Activated T-cell treated with anti-CD3 and anti-CD28 coated beads for 1 hour (primary cell): ENCODE data around the gene EIF4EBP3.
"Not testable (repeated sequence)": the region's sequence is repeated elsewhere in the genome, so short reads cannot be mapped to it uniquely, and the experiment has no call there.

Source experiments
- DNase-seq: peaks from one replicate; pipeline ENCODE4 v3.0.0-alpha.2; 2020; ENCODE audit warnings: low read depth

Gene EIF4EBP3

GRCh38 chr5:140579188-140579747 is 31.8 kb downstream of the EIF4EBP3 start:
- not testable (repeated sequence) for DNase-seq

GRCh38 chr5:140587495-140587894 is 40.0 kb downstream of the EIF4EBP3 start:
- no peak for DNase-seq

- no peak for DNase-seq
Measured at GRCh38 chr5:140588311-140589070, 41.0 kb downstream of the EIF4EBP3 start.

- no peak for DNase-seq
Measured at GRCh38 chr5:140590861-140591260, 43.4 kb downstream of the EIF4EBP3 start.

GRCh38 chr5:140591747-140592372 is 44.4 kb downstream of the EIF4EBP3 start:
- DNase-seq = no peak

- not testable (repeated sequence) for DNase-seq
Measured at GRCh38 chr5:140593070-140593469, 45.6 kb downstream of the EIF4EBP3 start.

GRCh38 chr5:140594169-140594568 is 46.7 kb downstream of the EIF4EBP3 start:
- DNase-seq = no peak

GRCh38 chr5:140595538-140596300 is 48.3 kb downstream of the EIF4EBP3 start:
- no peak for DNase-seq

- DNase-seq = no peak
Measured at GRCh38 chr5:140596321-140596741, 48.9 kb downstream of the EIF4EBP3 start.

GRCh38 chr5:140598836-140599235 is 51.4 kb downstream of the EIF4EBP3 start:
- no peak for DNase-seq
